ENCODE measurements around the gene MYOCD.

The MYOCD gene

GRCh38 chr17:12765548-12765947 lies 99.9 kb downstream of the MYOCD start:
- no peak for DNase-seq (ENCODE audit: low read depth)

DNA sequence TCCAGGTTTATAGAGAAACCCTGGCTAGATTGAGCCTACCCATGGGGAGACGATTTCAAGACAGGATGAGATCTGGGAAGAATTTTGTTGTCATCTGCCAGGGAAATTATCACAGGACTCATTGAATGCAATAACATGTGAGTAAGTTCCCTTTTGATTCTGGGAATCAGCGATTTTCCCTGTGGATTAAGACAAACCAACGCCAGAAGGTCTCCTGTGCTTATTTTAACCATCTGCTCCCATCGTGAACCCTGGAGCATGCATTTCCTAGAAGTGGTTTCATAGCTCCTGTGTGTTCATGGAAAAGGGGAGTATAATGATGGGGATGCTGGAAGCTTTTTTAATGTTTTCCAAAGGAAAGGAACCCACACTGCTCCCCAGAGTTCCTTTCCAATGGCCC lies 102.6 kb downstream of the MYOCD start:
- no peak for DNase-seq (ENCODE audit: low read depth)

DNA sequence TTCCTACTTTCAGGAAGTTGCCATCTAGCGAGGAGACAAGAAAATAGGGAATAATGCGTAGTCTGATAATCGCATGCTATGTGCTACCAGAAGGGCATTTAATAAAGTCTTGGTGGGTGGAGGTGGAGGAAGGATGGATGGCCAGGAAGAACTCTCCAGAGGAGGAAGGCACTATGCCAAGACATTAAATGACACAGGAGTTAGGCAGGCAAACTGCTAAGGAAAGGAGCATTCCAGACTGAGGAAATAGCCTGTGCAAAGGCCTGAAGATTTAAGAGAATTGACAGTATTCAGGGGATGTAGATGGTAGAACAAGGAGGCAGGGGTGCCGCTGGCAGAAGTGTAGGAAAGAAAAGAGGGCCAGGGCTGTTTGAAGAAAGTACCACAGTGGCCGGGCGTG lies 104.3 kb downstream of the MYOCD start:
- no peak for DNase-seq (ENCODE audit: low read depth)

- DNase-seq (ENCODE audit: low read depth): no peak
Observed at GRCh38 chr17:12773153-12773552, 107.5 kb downstream of the MYOCD start.

GRCh38 chr17:12789075-12789480 lies 123.4 kb downstream of the MYOCD start:
- no peak for DNase-seq (ENCODE audit: low read depth)

- DNase-seq (ENCODE audit: low read depth): no peak
Observed at GRCh38 chr17:12789481-12790248, 124.0 kb downstream of the MYOCD start, which contains the start of gene ARHGAP44. ARHGAP44 (plus strand) TSS chr17:12789498; CDS start chr17:12789839, 341 bp downstream.

- DNase-seq (ENCODE audit: low read depth): no peak
Observed at GRCh38 chr17:12790249-12791106, 124.8 kb downstream of the MYOCD start.

- no peak for DNase-seq (ENCODE audit: low read depth)
Observed at GRCh38 chr17:12794919-12795532, 129.3 kb downstream of the MYOCD start.

- no peak for DNase-seq (ENCODE audit: low read depth)
Observed at GRCh38 chr17:12800855-12801365, 135.2 kb downstream of the MYOCD start.

DNA sequence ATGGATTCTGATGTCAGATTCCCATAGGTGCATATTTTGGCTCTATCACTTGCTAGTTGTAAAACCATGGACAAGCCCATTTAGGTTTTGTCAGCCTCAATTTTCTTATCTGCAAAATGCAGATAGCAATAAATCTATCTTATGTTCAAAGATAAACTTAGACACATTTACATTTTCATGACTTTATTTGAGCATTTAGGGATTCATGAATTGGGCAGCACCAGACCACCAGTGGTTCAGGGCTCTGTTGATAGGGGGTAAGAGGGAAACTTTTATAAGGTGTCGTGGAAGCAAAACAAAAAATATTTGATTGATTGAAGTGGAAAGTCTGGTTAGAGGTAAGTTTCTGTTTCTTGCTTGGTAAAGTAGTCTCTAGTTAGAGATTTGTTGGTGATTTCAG lies 140.9 kb downstream of the MYOCD start:
- no peak for DNase-seq (ENCODE audit: low read depth)

- DNase-seq (ENCODE audit: low read depth): no peak
Observed at GRCh38 chr17:12808723-12809122, 143.0 kb downstream of the MYOCD start.

GRCh38 chr17:12812877-12813276 lies 147.2 kb downstream of the MYOCD start:
- DNase-seq (ENCODE audit: low read depth): no peak

DNA sequence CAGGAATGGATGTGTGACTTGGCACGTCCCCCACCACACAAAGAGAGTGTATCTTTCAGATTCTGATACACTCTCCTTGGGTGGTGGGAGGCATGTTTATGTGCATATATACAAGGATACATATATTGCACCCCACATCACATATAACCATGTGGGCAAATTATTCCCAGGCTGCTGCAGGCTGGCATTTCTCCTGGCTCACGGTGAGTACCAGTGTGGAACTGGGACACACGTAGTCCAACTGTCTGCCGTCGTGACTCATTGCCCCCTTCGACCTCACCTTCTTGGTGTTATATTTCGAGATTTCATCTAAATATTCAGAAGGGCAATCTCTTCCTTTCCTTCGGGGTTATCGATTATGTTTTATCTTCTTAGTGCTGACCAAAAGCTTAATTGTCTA lies 148.0 kb downstream of the MYOCD start:
- no peak for DNase-seq (ENCODE audit: low read depth)

GRCh38 chr17:12814718-12815117 lies 149.0 kb downstream of the MYOCD start:
- DNase-seq (ENCODE audit: low read depth): no peak

- DNase-seq (ENCODE audit: low read depth): no peak
Observed at GRCh38 chr17:12815642-12816141, 150.0 kb downstream of the MYOCD start.
